Stomach (tissue), 9 donors: ENCODE results near the gene PDGFD. TPM values are rescaled to one million over a fixed set of nuclear protein-coding genes. Genes with fewer than 3 reads are reported as not detected.

Experiments used
- DNase-seq, 2 donors: peaks; one replicate each; pipeline versions ENCODE4 v3.0.0 to v3.0.0-alpha.2; 2013 to 2019
- H3K27ac ChIP-seq, 5 donors: fragments of 200-600 bp in 4 of 5; sonication (generic) in 4 of 5; one replicate each; pipeline ENCODE4 v1.5.1; 2013 to 2019; ENCODE audit warnings: mild to moderate bottlenecking in 1 of 5, moderate library complexity in 1 of 5
- H3K27me3 ChIP-seq, 3 donors: fragments of 200-600 bp; sonication (generic); one replicate each; pipeline ENCODE4 v1.5.1; 2017 to 2019; ENCODE audit warnings: mixed run types in 1 of 3
- H3K36me3 ChIP-seq, 4 donors: fragments of 200-600 bp; sonication (generic); 1 replicate in 3 of 4; 2 replicates in 1 of 4; pipeline ENCODE4 v1.5.1; 2016 to 2019
- H3K4me1 ChIP-seq, 4 donors: fragments of 200-600 bp; sonication (generic); one replicate each; pipeline ENCODE4 v1.5.1; 2016 to 2019
- H3K4me3 ChIP-seq, 4 donors: fragments of 200-600 bp; sonication (generic) in 3 of 4; one replicate each; pipeline ENCODE4 v1.5.1; 2016 to 2019; ENCODE audit warnings: mild to moderate bottlenecking in 1 of 4
- H3K9me3 ChIP-seq, 4 donors: fragments of 200-600 bp; sonication (generic); one replicate each; pipeline ENCODE4 v1.5.1; 2016 to 2019
- CTCF ChIP-seq, 7 experiments: fragments of 450-650 bp in 4 of 7; fragments of 200-600 bp in 3 of 7; sonication (generic) in 3 of 7; IDR thresholded peaks; one replicate each; pipeline ENCODE4 v1.5.1; 2016 to 2019; ENCODE audit warnings: antibody characterized with exemption in 7 of 7, control low read depth in 2 of 7, mild to moderate bottlenecking in 1 of 7
- EP300 ChIP-seq: sonication (generic); formaldehyde crosslinking; IDR thresholded peaks from one replicate; pipeline ENCODE4 v1.6.1; 2017; ENCODE audit warnings: antibody characterized with exemption
- POLR2A ChIP-seq, 4 donors: fragments of 450-650 bp; IDR thresholded peaks; one replicate each; pipeline ENCODE4 v1.6.1; 2016; ENCODE audit warnings: antibody characterized with exemption in 4 of 4, control low read depth in 2 of 4, mild to moderate bottlenecking in 1 of 4, moderate library complexity in 1 of 4
- POLR2AphosphoS5 ChIP-seq, 3 donors: sonication (generic); formaldehyde crosslinking; IDR thresholded peaks; one replicate each; pipeline ENCODE4 v1.6.1; 2016; ENCODE audit warnings: antibody characterized with exemption in 3 of 3
- WGBS, 5 donors: extraction: QIAGEN DNeasy Blood & Tissue Kit in 3 of 5; methylation state at CpG; one replicate each; pipeline versions ENCODE4 v1.1.5 to v1.1.7; 2013 to 2018; 5-methylcytosine and 5-hydroxymethylcytosine counted together
- intact Hi-C: fragments of 100-400 bp; cut with DNase I; formaldehyde crosslinking; loops from one replicate; pipeline ENCODE4 v1.15.1; 2023; ENCODE audit warnings: low total_unique reads
- polyA plus RNA-seq, 3 donors: library from polyadenylated mRNA; stranded (reverse); fragments of 200-250 nt; gene quantifications; one replicate each; pipeline ENCODE4 v1.2.3, GENCODE V29; 2013
- total RNA-seq, 5 donors: library from RNA; depleted of rRNA; stranded (reverse); fragments of >200 nt; gene quantifications; one replicate each; pipeline versions ENCODE4 v1.1.0 to v1.2.3, GENCODE V29; 2014 to 2016
- donor health status: healthy with polysubstance abuse.
- donor health status: Bipolar disorder and iron deficiency.
- donor health status: healthy.

Gene PDGFD
- total and polyA plus RNA-seq, 8 donors = 2.4 to 41.5 (median 9.0) TPM; not detected in 1

DNA sequence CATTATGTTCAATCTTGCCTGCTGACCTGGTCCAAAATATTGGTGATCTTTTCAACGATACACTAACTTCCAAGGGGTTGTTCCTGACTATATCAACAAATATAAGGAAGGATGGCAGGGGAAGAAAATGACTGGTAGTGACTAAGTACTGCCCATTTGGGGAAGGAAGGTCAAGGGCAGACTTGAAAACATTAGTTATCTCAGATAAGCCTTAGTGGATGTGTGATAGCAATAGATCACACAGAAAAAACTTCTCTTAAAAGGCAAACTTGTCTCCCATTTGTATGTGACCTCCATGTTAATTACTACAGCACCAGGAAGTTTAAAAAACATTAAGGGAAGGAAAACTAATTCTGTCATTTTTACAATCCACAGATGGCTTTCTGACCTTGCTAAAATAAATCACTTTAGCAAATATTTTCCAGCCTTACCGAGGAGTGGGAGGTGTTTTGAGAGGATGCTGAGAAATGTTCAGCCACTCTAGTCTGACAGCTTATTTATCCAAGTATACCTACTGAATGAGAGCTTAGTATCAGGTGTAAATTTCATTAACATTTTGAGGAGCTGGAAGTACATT is 215.7 kb downstream of the PDGFD start:
- Histone ChIP-seq H3K27me3 (no peaks in the 10 kb centered on the region), H3K9me3 (no peaks in the 10 kb centered on the region), H3K36me3 (no peaks in the 10 kb centered on the region), H3K4me3 (no peak overlapping the region), H3K27ac (no peak overlapping the region), H3K4me1 (peaks cover 0 to 13% (median 4%) of the 10 kb centered on the region in 4 donors)
- intact Hi-C loops = no loop called here
- 46 to 62% (median 53%) methylated on average over 2 of the region's 2 CpGs for WGBS, 5 donors
- TF ChIP-seq POLR2A (IDR thresholded peaks at IDR 0.05) (no peak), CTCF (IDR thresholded peaks at IDR 0.05) (no peak), EP300 (no peak), POLR2AphosphoS5 (IDR thresholded peaks at IDR 0.05) (no peak)
- no peak for DNase-seq

- Histone ChIP-seq H3K36me3 (no peaks in the 10 kb centered on the region), H3K4me1 (peaks cover 0 to 13% (median 4%) of the 10 kb centered on the region in 4 donors), H3K9me3 (no peaks in the 10 kb centered on the region), H3K4me3 (no peak overlapping the region), H3K27ac (no peak overlapping the region), H3K27me3 (no peaks in the 10 kb centered on the region)
- intact Hi-C loops = no loop called here
- DNase-seq = no peak
- TF ChIP-seq POLR2A (IDR thresholded peaks at IDR 0.05) (no peak), EP300 (no peak), CTCF (IDR thresholded peaks at IDR 0.05) (no peak), POLR2AphosphoS5 (IDR thresholded peaks at IDR 0.05) (no peak)
- WGBS, 5 donors = 49 to 77% (median 56%) methylated on average over 2 of the region's 2 CpGs
Measured at GRCh38 chr11:103947546-103947919, 216.4 kb downstream of the PDGFD start.

DNA sequence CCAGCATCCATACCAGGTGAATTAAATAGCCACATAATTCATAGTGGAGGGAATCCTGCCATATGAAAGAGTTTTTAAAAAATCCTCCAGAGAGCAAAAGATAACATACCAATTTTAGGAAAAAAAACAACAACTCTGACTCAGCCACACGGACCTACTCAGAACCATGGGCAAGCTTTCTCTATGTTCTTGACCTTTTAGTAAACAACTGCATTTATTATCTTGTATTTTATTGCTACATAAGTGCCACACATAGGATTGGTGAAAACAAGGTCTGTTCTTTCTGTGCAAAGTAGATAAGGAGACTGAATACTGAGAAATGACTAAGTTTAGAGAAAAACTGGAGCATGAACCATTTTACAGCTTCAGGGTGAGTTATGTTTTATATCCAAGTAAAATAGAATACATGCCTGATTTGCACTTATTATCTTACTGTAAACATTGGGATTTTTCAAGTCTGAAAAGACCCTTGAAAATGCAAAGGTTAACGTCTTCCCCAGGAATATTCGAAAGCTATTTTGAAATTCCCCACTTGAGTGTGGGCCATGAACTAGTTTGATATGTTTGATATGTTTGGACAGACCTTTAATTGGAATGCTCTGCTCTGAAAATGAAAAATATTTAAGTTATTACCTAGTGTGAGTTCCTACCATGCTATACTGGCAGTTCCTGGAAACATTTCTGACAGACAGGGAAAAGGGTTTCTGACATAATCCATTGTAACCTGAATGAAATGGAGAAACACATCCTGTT is 217.0 kb downstream of the PDGFD start:
- intact Hi-C loops = no loop called here
- DNase-seq = no peak
- WGBS, 5 donors = 54 to 74% (median 65%) methylated on average over 3 of the region's 3 CpGs
- Histone ChIP-seq H3K4me3 (no peak overlapping the region), H3K36me3 (no peaks in the 10 kb centered on the region), H3K27ac (no peak overlapping the region), H3K4me1 (peaks cover 0 to 13% (median 4%) of the 10 kb centered on the region in 4 donors), H3K9me3 (no peaks in the 10 kb centered on the region), H3K27me3 (no peaks in the 10 kb centered on the region)
- no peak for TF ChIP-seq CTCF (IDR thresholded peaks at IDR 0.05)
- no peak for TF ChIP-seq EP300
- TF ChIP-seq POLR2A (IDR thresholded peaks at IDR 0.05) = no peak
- no peak for TF ChIP-seq POLR2AphosphoS5 (IDR thresholded peaks at IDR 0.05)

GRCh38 chr11:103944251-103944940 is 219.6 kb downstream of the PDGFD start:
- intact Hi-C loops = no loop called here
- H3K36me3 ChIP-seq = no peaks in the 10 kb centered on the region
- WGBS, 5 donors = 86 to 100% (median 96%) methylated on average over 1 of the region's 1 CpG
- no peak overlapping the region for H3K27ac ChIP-seq
- no peaks in the 10 kb centered on the region for H3K9me3 ChIP-seq
- TF ChIP-seq CTCF (IDR thresholded peaks at IDR 0.05) = no peak
- TF ChIP-seq POLR2AphosphoS5 (IDR thresholded peaks at IDR 0.05) = no peak
- TF ChIP-seq POLR2A (IDR thresholded peaks at IDR 0.05) = no peak
- TF ChIP-seq EP300 = no peak
- no peak overlapping the region for H3K4me3 ChIP-seq
- no peaks in the 10 kb centered on the region for H3K27me3 ChIP-seq
- no peak for DNase-seq
- peaks cover 0 to 13% (median 4%) of the 10 kb centered on the region in 4 donors for H3K4me1 ChIP-seq
